ENCODE measurements around the gene CYYR1.

Gene CYYR1

GRCh38 chr21:26540651-26541050, 32.4 kb downstream of the CYYR1 start:
- no peak overlapping the region for H3K4me3 ChIP-seq (ENCODE audit: low read depth, low read length)
- no peak for DNase-seq (ENCODE audit: low read depth)
- no peak for TF ChIP-seq CTCF (IDR thresholded peaks at IDR 0.05; ENCODE audit: insufficient read depth, low read depth, low read length, missing control alignments)

GRCh38 chr21:26539566-26539965, 33.5 kb downstream of the CYYR1 start:
- no peak overlapping the region for H3K4me3 ChIP-seq (ENCODE audit: low read depth, low read length)
- DNase-seq (ENCODE audit: low read depth) = no peak
- TF ChIP-seq CTCF (IDR thresholded peaks at IDR 0.05; ENCODE audit: insufficient read depth, low read depth, low read length, missing control alignments) = no peak

- no peak for TF ChIP-seq CTCF (IDR thresholded peaks at IDR 0.05; ENCODE audit: insufficient read depth, low read depth, low read length, missing control alignments)
- no peak overlapping the region for H3K4me3 ChIP-seq (ENCODE audit: low read depth, low read length)
- DNase-seq (ENCODE audit: low read depth) = no peak
Measured at GRCh38 chr21:26534517-26534916, 38.6 kb downstream of the CYYR1 start.

GRCh38 chr21:26532208-26532607, 40.9 kb downstream of the CYYR1 start:
- TF ChIP-seq CTCF (IDR thresholded peaks at IDR 0.05; ENCODE audit: insufficient read depth, low read depth, low read length, missing control alignments) = no peak
- no peak overlapping the region for H3K4me3 ChIP-seq (ENCODE audit: low read depth, low read length)
- no peak for DNase-seq (ENCODE audit: low read depth)

GRCh38 chr21:26529526-26529925, 43.6 kb downstream of the CYYR1 start:
- no peak for DNase-seq (ENCODE audit: low read depth)
- no peak overlapping the region for H3K4me3 ChIP-seq (ENCODE audit: low read depth, low read length)
- no peak for TF ChIP-seq CTCF (IDR thresholded peaks at IDR 0.05; ENCODE audit: insufficient read depth, low read depth, low read length, missing control alignments)

GRCh38 chr21:26528882-26529281, 44.2 kb downstream of the CYYR1 start:
- no peak for DNase-seq (ENCODE audit: low read depth)
- TF ChIP-seq CTCF (IDR thresholded peaks at IDR 0.05; ENCODE audit: insufficient read depth, low read depth, low read length, missing control alignments) = no peak
- no peak overlapping the region for H3K4me3 ChIP-seq (ENCODE audit: low read depth, low read length)

GRCh38 chr21:26522704-26523103, 50.4 kb downstream of the CYYR1 start:
- no peak for TF ChIP-seq CTCF (IDR thresholded peaks at IDR 0.05; ENCODE audit: insufficient read depth, low read depth, low read length, missing control alignments)
- H3K4me3 ChIP-seq (ENCODE audit: low read depth, low read length) = no peak overlapping the region
- DNase-seq (ENCODE audit: low read depth) = no peak

All from GM12865 (cell line).